GM23338 (cell line): ENCODE data around the gene KARS1.

ENCODE experiments used
- EZH2 ChIP-seq: fragments of 200-600 bp; sonication (generic); IDR thresholded peaks from one replicate; pipeline ENCODE4 v1.8.0; 2017; ENCODE audit warnings: antibody characterized with exemption, mild to moderate bottlenecking, low read depth; ENCODE audit not compliant: unreplicated experiment
- EZH2phosphoT487 ChIP-seq: fragments of 200-600 bp; sonication (generic); IDR thresholded peaks from one replicate; pipeline ENCODE4 v1.8.1; 2018; ENCODE audit warnings: antibody characterized with exemption; ENCODE audit not compliant: unreplicated experiment
- POLR2AphosphoS5 ChIP-seq: IDR thresholded peaks from 2 replicates; pipeline ENCODE4 v1.6.1; 2016; ENCODE audit warnings: antibody characterized with exemption, low read depth
- TF ChIP-seq, protein P1 (sequence below), 2 experiments: fragments of 200-600 bp in 1 of 2; sonication (generic) in 1 of 2; conservative IDR thresholded peaks; 2 replicates each; pipeline versions ENCODE4 v1.5.1 to v1.6.1; 2016 to 2017; ENCODE audit warnings: antibody characterized with exemption in 2 of 2, low read depth in 2 of 2, mild to moderate bottlenecking in 2 of 2, moderate library complexity in 1 of 2
- TF ChIP-seq, protein P2 (sequence below): IDR thresholded peaks from one replicate; pipeline ENCODE4 v1.6.1; 2018; ENCODE audit warnings: antibody characterized with exemption; ENCODE audit not compliant: unreplicated experiment

DNA sequence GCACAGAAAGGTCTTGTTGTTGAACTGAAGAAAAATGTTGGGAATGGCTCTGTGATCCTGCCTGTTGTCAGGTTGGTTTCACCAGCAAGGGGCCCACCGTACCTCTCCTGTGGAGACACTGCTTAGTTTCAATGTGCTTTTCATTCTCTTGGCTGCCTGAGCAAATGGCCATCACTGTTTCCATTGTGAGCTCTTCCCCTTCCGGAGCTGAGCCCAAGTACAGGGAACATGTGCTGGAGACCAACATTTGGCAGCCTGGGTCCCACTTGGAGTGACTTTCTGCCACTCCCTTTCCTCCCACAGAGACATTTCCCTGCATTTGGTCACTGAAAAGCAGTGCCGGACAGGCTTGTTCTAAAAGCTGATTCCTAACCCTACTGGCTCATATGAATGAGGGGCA lies 58.2 kb downstream of the KARS1 start:
- TF ChIP-seq, protein P1, sequence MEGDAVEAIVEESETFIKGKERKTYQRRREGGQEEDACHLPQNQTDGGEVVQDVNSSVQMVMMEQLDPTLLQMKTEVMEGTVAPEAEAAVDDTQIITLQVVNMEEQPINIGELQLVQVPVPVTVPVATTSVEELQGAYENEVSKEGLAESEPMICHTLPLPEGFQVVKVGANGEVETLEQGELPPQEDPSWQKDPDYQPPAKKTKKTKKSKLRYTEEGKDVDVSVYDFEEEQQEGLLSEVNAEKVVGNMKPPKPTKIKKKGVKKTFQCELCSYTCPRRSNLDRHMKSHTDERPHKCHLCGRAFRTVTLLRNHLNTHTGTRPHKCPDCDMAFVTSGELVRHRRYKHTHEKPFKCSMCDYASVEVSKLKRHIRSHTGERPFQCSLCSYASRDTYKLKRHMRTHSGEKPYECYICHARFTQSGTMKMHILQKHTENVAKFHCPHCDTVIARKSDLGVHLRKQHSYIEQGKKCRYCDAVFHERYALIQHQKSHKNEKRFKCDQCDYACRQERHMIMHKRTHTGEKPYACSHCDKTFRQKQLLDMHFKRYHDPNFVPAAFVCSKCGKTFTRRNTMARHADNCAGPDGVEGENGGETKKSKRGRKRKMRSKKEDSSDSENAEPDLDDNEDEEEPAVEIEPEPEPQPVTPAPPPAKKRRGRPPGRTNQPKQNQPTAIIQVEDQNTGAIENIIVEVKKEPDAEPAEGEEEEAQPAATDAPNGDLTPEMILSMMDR (conservative IDR thresholded peaks at IDR 0.05; ENCODE audit: low read depth in 2 of 2), result no peak
- TF ChIP-seq EZH2 (no peak), POLR2AphosphoS5 (no peak), EZH2phosphoT487 (no peak)
- TF ChIP-seq, protein P2, sequence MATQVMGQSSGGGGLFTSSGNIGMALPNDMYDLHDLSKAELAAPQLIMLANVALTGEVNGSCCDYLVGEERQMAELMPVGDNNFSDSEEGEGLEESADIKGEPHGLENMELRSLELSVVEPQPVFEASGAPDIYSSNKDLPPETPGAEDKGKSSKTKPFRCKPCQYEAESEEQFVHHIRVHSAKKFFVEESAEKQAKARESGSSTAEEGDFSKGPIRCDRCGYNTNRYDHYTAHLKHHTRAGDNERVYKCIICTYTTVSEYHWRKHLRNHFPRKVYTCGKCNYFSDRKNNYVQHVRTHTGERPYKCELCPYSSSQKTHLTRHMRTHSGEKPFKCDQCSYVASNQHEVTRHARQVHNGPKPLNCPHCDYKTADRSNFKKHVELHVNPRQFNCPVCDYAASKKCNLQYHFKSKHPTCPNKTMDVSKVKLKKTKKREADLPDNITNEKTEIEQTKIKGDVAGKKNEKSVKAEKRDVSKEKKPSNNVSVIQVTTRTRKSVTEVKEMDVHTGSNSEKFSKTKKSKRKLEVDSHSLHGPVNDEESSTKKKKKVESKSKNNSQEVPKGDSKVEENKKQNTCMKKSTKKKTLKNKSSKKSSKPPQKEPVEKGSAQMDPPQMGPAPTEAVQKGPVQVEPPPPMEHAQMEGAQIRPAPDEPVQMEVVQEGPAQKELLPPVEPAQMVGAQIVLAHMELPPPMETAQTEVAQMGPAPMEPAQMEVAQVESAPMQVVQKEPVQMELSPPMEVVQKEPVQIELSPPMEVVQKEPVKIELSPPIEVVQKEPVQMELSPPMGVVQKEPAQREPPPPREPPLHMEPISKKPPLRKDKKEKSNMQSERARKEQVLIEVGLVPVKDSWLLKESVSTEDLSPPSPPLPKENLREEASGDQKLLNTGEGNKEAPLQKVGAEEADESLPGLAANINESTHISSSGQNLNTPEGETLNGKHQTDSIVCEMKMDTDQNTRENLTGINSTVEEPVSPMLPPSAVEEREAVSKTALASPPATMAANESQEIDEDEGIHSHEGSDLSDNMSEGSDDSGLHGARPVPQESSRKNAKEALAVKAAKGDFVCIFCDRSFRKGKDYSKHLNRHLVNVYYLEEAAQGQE, result no peak
